ENCODE data around the gene WASF2. TPM values are rescaled to one million over a fixed set of nuclear protein-coding genes. Genes with fewer than 3 reads are reported as not detected.

Gene WASF2
- total RNA-seq, 1 experiment from 2014 or later = 134 TPM

- H3K9me2 ChIP-seq (ENCODE audit: insufficient read depth) = no peaks in the 10 kb centered on the region
These were observed 123.4 kb downstream of the WASF2 start, which contains the start of gene MAP3K6 for GRCh38 chr1:27366411-27367159. MAP3K6 (minus strand) TSS chr1:27366961; CDS start chr1:27366597, 364 bp downstream.

GRCh38 chr1:27366113-27366410 lies 123.9 kb downstream of the WASF2 start:
- Histone ChIP-seq H3K27me3 (ENCODE audit: insufficient read depth, low read depth) (no peaks in the 10 kb centered on the region), H4K20me1 (ENCODE audit: insufficient read depth) (no peaks in the 10 kb centered on the region), H3K4me2 (peak overlapping the region; percentile 80), H3F3A (ENCODE audit: insufficient read depth, low read depth) (no peaks in the 10 kb centered on the region), H3K79me2 (ENCODE audit: low read depth) (no peaks in the 10 kb centered on the region), H3K36me3 (ENCODE audit: low read depth) (no peaks in the 10 kb centered on the region), H3K4me3 (peak overlapping the region; percentile 70), H3K9me2 (ENCODE audit: insufficient read depth) (no peaks in the 10 kb centered on the region), H2AFZ (peak overlapping the region; percentile 79), H3K9me3 (ENCODE audit: insufficient read depth, low read depth) (no peaks in the 10 kb centered on the region), H3K27ac (no peak overlapping the region), H3K4me1 (replicated peaks; ENCODE audit: insufficient read depth) (peaks cover 9% of the 10 kb centered on the region; the same call in 1 of the 2 replicates)
- peak in 1 of 2 experiments; percentile 81 for DNase-seq
- no TSS peak for BruUV-seq (replicated peaks)
- no peak for TF ChIP-seq EZH2 (IDR thresholded peaks at IDR 0.05; ENCODE audit: low read depth)
- TF ChIP-seq, protein P1, sequence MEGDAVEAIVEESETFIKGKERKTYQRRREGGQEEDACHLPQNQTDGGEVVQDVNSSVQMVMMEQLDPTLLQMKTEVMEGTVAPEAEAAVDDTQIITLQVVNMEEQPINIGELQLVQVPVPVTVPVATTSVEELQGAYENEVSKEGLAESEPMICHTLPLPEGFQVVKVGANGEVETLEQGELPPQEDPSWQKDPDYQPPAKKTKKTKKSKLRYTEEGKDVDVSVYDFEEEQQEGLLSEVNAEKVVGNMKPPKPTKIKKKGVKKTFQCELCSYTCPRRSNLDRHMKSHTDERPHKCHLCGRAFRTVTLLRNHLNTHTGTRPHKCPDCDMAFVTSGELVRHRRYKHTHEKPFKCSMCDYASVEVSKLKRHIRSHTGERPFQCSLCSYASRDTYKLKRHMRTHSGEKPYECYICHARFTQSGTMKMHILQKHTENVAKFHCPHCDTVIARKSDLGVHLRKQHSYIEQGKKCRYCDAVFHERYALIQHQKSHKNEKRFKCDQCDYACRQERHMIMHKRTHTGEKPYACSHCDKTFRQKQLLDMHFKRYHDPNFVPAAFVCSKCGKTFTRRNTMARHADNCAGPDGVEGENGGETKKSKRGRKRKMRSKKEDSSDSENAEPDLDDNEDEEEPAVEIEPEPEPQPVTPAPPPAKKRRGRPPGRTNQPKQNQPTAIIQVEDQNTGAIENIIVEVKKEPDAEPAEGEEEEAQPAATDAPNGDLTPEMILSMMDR (conservative IDR thresholded peaks at IDR 0.05) = no peak
- ChIA-PET CTCF (interaction anchor here (0.6 to 1.1 kb wide), 7 partner anchors 12 to 835 kb away, joined by 3 to 8 read pairs (median 5); partner anchors contain the start of gene CD164L2), POLR2A (ENCODE audit: unreplicated experiment) (interaction anchor here (0.5 to 1.0 kb wide), 5 partner anchors 19 to 723 kb away, joined by 4 to 24 read pairs (median 4); partner anchors contain the start of genes EYA3 and SYTL1)
- intact Hi-C loops (cut with micrococcal nuclease; ENCODE audit: unreplicated experiment) = loop anchor here (1.0 to 5.0 kb wide), 3 partner anchors 17 to 44 kb away; partner anchors contain the start of genes CD164L2 and TMEM222

More at GRCh38 chr1:27366411-27367159, 123.4 kb downstream of the WASF2 start, which contains the start of gene MAP3K6:
- H4K20me1 ChIP-seq (ENCODE audit: insufficient read depth) = no peaks in the 10 kb centered on the region
- BruUV-seq (replicated peaks) = TSS peak; percentile 44
- H3K4me1 ChIP-seq (replicated peaks; ENCODE audit: insufficient read depth) = peaks cover 9% of the 10 kb centered on the region; the same call in 1 of the 2 replicates
- ChIA-PET POLR2A (ENCODE audit: unreplicated experiment) (interaction anchor here (0.6 to 0.8 kb wide), 2 partner anchors 25 to 436 kb away, joined by 4 to 17 read pairs; partner anchors contain the start of gene SYTL1), CTCF (interaction anchor here (0.6 to 1.1 kb wide), 5 partner anchors 12 to 66 kb away, joined by 3 to 7 read pairs (median 3); partner anchors contain the start of gene CD164L2)
- H2AFZ ChIP-seq = peak within 1 kb of the TSS; percentile 99
- H3F3A ChIP-seq (ENCODE audit: insufficient read depth, low read depth) = no peaks in the 10 kb centered on the region
- H3K4me2 ChIP-seq = peak within 1 kb of the TSS; percentile 87
- TF ChIP-seq, protein P1 (conservative IDR thresholded peaks at IDR 0.05) = no peak
- TF ChIP-seq EZH2 (IDR thresholded peaks at IDR 0.05; ENCODE audit: low read depth) = no peak
- no peak within 1 kb of the TSS for H3K27ac ChIP-seq
- H3K4me3 ChIP-seq = peak within 1 kb of the TSS; percentile 70
- no peaks in the 10 kb centered on the region for H3K36me3 ChIP-seq (ENCODE audit: low read depth)
- no peaks in the 10 kb centered on the region for H3K27me3 ChIP-seq (ENCODE audit: insufficient read depth, low read depth)
- no peaks in the 10 kb centered on the region for H3K79me2 ChIP-seq (ENCODE audit: low read depth)
- peak; percentile 51 to 83 for DNase-seq
- H3K9me3 ChIP-seq (ENCODE audit: insufficient read depth, low read depth) = no peaks in the 10 kb centered on the region
- intact Hi-C loops (cut with micrococcal nuclease; ENCODE audit: unreplicated experiment) = loop anchor here (1.0 to 5.0 kb wide), 3 partner anchors 16 to 44 kb away; partner anchors contain the start of genes CD164L2 and TMEM222

DNA sequence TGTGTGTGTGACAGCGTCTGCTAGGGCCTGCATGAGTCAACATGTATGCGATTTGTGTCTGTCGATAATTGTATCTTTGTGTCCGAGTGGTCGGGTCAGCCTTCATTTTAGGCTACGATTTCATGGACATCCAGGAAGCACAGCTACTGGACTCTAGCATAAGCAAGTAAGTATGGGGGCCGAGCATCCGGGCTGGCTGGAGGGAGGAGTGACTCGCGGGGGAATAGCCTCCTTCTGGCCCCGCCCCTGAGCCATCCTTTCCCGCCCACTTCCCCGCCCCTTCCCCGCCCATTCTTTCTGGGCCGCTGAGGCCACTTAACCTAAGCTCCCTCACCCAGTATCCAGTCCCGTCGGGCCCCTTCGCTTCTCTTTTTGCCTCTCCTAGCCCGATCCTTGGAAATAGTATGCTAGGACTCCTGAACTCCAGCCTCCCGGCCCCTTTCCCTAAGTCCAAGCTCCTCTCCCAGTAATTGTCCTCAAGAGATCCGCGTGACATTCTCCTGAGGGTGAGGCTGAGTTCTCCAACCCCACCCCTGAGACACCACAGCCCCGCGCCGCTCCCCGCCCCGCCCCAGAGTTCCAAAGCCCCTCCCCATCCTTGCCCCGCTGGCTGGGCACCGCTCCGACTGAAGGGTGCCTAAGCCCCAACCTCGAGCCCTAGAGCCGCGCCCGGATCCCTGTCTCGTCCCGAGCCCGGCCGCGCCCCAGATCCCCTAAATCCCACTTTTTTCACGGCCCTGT lies 124.4 kb downstream of the WASF2 start:
- TF ChIP-seq EZH2 (IDR thresholded peaks at IDR 0.05; ENCODE audit: low read depth) = no peak
- TF ChIP-seq, protein P1 (conservative IDR thresholded peaks at IDR 0.05) = no peak
- no peak overlapping the region for H3K27ac ChIP-seq
- BruUV-seq (replicated peaks) = no TSS peak

More for the DNA sequence above, 124.4 kb downstream of the WASF2 start:
- no peaks in the 10 kb centered on the region for H3K9me3 ChIP-seq (ENCODE audit: insufficient read depth, low read depth)
- peak overlapping the region; percentile 80 for H3K4me2 ChIP-seq
- H3K36me3 ChIP-seq (ENCODE audit: low read depth) = no peaks in the 10 kb centered on the region
- ChIA-PET CTCF (interaction anchor here (0.5 to 1.0 kb wide), 7 partner anchors 17 to 834 kb away, joined by 3 to 8 read pairs (median 5); partner anchors contain the start of gene CD164L2), POLR2A (ENCODE audit: unreplicated experiment) (interaction anchor here (0.5 to 1.0 kb wide), 5 partner anchors 19 to 723 kb away, joined by 4 to 24 read pairs (median 4); partner anchors contain the start of gene EYA3)
- intact Hi-C loops (cut with micrococcal nuclease; ENCODE audit: unreplicated experiment) = loop anchor here (1.0 to 5.0 kb wide), 3 partner anchors 17 to 43 kb away; partner anchors contain the start of genes CD164L2 and TMEM222
- no peaks in the 10 kb centered on the region for H3K9me2 ChIP-seq (ENCODE audit: insufficient read depth)
- peak overlapping the region; percentile 79 for H2AFZ ChIP-seq
- H4K20me1 ChIP-seq (ENCODE audit: insufficient read depth) = no peaks in the 10 kb centered on the region
- H3K4me3 ChIP-seq = peak overlapping the region; percentile 70
- no peaks in the 10 kb centered on the region for H3K27me3 ChIP-seq (ENCODE audit: insufficient read depth, low read depth)
- H3K4me1 ChIP-seq (replicated peaks; ENCODE audit: insufficient read depth) = peaks cover 9% of the 10 kb centered on the region; the same call in 1 of the 2 replicates
- H3F3A ChIP-seq (ENCODE audit: insufficient read depth, low read depth) = no peaks in the 10 kb centered on the region
- peak; percentile 51 to 80 for DNase-seq
- H3K79me2 ChIP-seq (ENCODE audit: low read depth) = no peaks in the 10 kb centered on the region

Measured in PC-9 (cell line).